NCI-H526 (cell line): ENCODE data around the gene LIPT2.

Experiments used
- DNase-seq, 2 experiments: peaks; one replicate each; lab custom pipeline; 2025; lab: John Stamatoyannopoulos, UW

Gene LIPT2

GRCh38 chr11:74504100-74504691 is 10.7 kb upstream of the LIPT2 start:
- DNase-seq: no peak

- DNase-seq: no peak
These were observed 1.4 kb upstream of the LIPT2 start for GRCh38 chr11:74494916-74495315.

GRCh38 chr11:74493791-74494630 is 487 bp upstream of the LIPT2 start:
- peak in 1 of 2 experiments; percentile 84 for DNase-seq

GRCh38 chr11:74492084-74492483 is 1.4 kb downstream of the LIPT2 start:
- no peak for DNase-seq

- no peak for DNase-seq
These were observed 2.6 kb downstream of the LIPT2 start for GRCh38 chr11:74490941-74491340.

- peak in 1 of 2 experiments; percentile 34 for DNase-seq
These were observed 5.6 kb downstream of the LIPT2 start for GRCh38 chr11:74487875-74488274.

- no peak for DNase-seq
These were observed 7.7 kb downstream of the LIPT2 start for GRCh38 chr11:74485868-74486267.

- DNase-seq: no peak
These were observed 12.7 kb downstream of the LIPT2 start for GRCh38 chr11:74480688-74481417.

- DNase-seq: no peak
These were observed 13.8 kb downstream of the LIPT2 start for GRCh38 chr11:74479732-74480123.

GRCh38 chr11:74478877-74479731 is 14.4 kb downstream of the LIPT2 start:
- no peak for DNase-seq

- DNase-seq: no peak
These were observed 17.0 kb downstream of the LIPT2 start for GRCh38 chr11:74476536-74476935.

- DNase-seq: no peak
These were observed 19.2 kb downstream of the LIPT2 start for GRCh38 chr11:74474316-74474715.

GRCh38 chr11:74473382-74474173 is 19.9 kb downstream of the LIPT2 start:
- DNase-seq: no peak

GRCh38 chr11:74471668-74472429 is 21.7 kb downstream of the LIPT2 start:
- DNase-seq: no peak

- no peak for DNase-seq
These were observed 22.5 kb downstream of the LIPT2 start for GRCh38 chr11:74471037-74471436.

- no peak for DNase-seq
These were observed 23.0 kb downstream of the LIPT2 start for GRCh38 chr11:74470526-74470925.

- DNase-seq: no peak
These were observed 24.6 kb downstream of the LIPT2 start for GRCh38 chr11:74468936-74469335.

- no peak for DNase-seq
These were observed 25.0 kb downstream of the LIPT2 start for GRCh38 chr11:74468521-74468920.

- no peak for DNase-seq
These were observed 25.5 kb downstream of the LIPT2 start for GRCh38 chr11:74468058-74468457.
